Choroid plexus epithelial cell (primary cell): ENCODE measurements around the gene PKNOX1.
A peak's percentile ranks its signal among the peaks of the same experiment; 100 is the strongest.

ENCODE experiments used
- DNase-seq: peaks from one replicate; pipeline ENCODE4 v3.0.0-alpha.2; 2010; ENCODE audit warnings: low read depth
- H3K4me3 ChIP-seq: 2 replicates; pipeline ENCODE4 v1.5.1; 2011; ENCODE audit warnings: low read depth, mild to moderate bottlenecking, control low read depth, low read length, moderate library complexity
- TF ChIP-seq, protein P1 (sequence below): conservative IDR thresholded peaks from 2 replicates; pipeline ENCODE4 v1.5.1; 2011; ENCODE audit warnings: low read depth, mild to moderate bottlenecking, control low read depth, inconsistent platforms, low read length, moderate library complexity

PKNOX1 gene

DNA sequence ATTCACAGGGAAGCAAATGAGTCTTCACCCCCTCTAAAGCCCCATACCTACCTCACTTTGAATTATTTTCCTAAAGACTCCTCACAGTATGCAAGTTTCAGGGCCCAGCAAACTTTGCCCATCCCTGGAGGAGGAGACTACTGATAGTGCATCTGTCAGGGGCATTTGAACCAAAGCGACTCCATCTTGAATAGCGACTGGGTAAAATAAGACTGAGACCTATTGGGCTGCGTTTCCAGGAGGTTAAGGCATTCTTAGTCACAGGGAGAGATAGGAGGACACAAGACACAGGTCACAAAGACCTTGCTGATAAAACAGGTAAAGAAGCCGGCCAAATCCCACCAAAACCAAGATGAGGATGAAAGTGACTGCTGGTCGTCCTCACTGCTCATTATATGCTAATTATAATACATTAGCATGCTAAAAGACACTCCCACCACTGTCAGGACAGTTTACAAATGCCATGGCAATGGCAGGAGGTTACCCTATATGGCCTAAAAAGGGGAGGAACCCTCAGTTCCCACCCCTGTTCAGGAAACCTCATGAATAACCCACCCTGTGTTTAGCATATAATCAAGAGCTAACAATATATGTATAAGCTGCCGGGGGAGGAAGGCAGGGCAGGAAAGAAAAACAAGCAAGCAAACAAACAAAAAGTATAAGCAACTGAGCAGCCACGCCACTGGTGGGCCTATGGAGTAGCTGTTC, 3.3 kb upstream of the PKNOX1 start:
- H3K4me3 ChIP-seq: no peak overlapping the region
- no peak for DNase-seq
- TF ChIP-seq, protein P1, sequence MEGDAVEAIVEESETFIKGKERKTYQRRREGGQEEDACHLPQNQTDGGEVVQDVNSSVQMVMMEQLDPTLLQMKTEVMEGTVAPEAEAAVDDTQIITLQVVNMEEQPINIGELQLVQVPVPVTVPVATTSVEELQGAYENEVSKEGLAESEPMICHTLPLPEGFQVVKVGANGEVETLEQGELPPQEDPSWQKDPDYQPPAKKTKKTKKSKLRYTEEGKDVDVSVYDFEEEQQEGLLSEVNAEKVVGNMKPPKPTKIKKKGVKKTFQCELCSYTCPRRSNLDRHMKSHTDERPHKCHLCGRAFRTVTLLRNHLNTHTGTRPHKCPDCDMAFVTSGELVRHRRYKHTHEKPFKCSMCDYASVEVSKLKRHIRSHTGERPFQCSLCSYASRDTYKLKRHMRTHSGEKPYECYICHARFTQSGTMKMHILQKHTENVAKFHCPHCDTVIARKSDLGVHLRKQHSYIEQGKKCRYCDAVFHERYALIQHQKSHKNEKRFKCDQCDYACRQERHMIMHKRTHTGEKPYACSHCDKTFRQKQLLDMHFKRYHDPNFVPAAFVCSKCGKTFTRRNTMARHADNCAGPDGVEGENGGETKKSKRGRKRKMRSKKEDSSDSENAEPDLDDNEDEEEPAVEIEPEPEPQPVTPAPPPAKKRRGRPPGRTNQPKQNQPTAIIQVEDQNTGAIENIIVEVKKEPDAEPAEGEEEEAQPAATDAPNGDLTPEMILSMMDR: no peak

DNA sequence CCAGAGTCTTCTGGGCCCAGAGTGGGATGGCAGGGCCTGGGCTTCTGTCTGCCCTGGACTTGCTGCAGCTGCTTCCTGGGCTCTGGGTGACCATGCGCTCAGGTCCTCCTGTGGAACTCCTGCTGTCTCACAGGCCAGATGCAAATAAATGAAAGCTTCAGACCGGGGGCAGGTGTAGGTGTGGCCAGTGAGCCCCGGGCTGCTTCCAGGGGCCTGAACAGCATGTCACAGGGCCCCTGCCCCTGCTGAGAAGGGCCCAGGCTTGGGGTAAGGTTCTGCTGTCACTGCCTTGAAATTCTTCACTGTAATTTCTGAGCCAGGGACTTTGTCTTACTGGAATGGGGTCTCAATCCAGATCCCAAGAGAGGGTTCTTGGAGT, 2.5 kb upstream of the PKNOX1 start:
- H3K4me3 ChIP-seq: no peak overlapping the region
- no peak for DNase-seq
- TF ChIP-seq, protein P1: no peak

DNA sequence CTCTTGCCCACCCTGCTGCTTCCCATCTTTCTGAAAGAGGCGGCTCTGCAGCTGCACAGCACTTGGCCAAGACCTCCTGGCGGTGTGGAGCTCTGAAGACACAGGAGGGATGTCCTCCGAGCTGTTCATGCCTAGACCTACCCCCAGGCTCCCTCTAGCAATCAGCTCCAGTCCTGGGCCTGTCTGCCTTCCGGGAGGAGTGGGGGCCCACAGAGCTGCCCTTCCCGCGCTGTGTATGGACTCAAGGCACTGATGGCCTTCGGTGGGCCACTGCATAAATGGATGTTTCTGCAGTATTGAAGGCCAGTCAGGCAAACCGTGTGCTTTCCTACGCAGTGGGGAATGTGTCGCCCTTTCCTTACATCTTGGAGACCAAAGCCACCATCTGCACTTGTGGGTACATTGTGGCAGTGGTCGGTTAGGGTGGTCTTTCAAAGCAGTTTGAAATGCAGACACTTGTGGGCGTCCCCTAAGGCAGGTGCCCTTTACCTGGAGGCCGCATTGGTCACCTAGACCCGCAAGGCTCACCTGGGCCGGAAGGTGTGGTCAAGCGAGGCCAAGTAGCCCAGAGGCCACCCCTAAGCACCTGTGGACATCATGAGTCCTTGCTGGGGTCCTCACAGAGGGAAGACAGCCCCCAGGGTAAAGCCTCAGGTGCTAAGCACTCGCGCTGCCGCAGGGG, 912 bp upstream of the PKNOX1 start:
- TF ChIP-seq, protein P1: no peak
- no peak for DNase-seq
- peak overlapping the region; percentile 70 for H3K4me3 ChIP-seq

DNA sequence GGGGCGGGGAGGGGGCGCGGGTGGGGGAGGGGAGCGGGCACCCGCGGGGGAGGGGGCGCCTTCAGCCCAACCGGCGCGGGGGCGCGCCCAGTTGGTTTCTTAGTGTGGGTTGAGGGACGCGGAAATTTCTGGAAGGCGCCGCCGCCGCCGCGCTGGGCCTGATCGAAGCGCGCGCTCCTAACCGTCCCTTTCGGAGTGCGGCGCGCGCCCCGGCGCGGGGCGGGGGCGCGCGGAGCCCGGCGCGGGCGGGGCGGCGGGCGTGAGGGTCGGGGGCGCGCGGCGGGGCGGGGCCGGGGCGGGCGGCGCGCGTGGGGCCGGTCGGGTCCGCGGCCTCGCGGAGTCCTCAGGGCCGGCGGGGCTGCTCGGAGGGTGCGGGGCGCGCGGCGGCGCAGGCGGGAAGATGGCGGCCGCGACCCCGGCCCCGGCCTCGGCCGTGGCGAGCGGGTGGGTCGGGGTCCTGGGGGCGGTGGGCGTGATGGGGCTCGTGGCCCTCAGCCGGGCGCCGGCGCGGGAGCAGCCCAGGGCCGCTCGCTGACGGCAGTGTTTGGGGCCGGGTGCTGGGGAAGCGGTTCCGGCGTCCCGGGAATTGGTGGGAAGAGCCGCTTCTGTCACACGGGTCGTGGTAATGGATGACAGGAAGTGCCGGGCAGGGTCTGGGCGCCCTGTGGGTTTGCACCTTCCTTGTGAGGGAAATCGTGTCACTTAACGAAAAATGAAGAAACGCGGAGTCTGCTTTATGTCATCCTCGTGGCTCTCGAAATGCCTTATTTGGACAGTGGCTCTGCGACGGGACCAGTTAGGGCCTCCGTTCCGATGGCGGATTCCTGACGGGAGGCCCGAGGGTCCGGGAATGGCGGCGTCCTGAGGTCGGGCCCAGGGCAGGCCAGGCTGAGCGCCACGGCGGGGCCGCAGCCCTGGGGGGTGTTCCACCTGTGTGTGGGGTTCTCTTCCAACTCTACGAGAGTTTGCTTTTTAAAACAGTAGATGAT, 764 bp downstream of the PKNOX1 start:
- peak; percentile 69 for DNase-seq
- TF ChIP-seq, protein P1: no peak
- peak overlapping the region; percentile 81 for H3K4me3 ChIP-seq

DNA sequence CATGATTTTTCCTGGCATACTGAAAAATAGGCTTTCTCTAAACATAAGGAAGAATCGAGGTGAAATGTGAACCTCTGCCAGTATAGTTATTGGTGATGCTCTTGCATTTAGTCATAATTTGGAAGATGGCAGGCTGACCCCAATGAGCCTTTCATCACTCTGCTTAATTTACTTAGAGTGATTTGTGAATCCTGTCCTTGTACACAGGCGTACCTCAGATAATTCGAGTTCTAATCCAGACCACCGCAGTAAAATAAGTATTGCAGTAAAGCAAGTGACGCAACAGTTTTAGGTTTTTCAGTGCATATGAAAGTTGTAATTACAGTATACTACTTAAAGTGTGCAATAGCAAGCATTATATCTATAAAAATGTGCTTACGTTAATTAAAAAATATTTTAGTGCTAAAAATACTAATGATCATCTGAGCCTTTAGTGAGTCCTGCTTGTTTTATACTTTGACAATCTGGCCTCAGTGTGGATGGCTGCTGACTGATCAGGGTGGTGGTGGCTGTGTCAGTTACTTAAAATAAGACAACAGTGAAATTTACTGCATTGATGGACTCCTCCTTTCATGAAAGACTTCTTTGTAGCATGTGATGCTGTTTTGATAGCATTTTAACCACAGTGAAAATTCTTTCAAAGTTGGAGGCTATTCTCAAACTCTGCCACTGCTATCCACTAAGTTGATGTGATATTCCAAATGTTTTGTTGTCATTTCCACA, 1.7 kb downstream of the PKNOX1 start:
- H3K4me3 ChIP-seq: peak overlapping the region; percentile 81
- TF ChIP-seq, protein P1: no peak
- DNase-seq: no peak
